ENCODE data around the gene MTUS2. TPM values are rescaled to one million over a fixed set of nuclear protein-coding genes. Genes with fewer than 3 reads are reported as not detected.

Gene MTUS2
- total and polyA plus RNA-seq, 2 experiments from 2014 or later = 0.27 to 0.38 TPM

GRCh38 chr13:29446016-29446415 is 625.9 kb downstream of the MTUS2 start:
- Mint-ChIP-seq H3K4me1 (peaks cover 9% of the 10 kb centered on the region; the same call in 2 of the 3 replicates), H3K36me3 (ENCODE audit: low read depth) (no peaks in the 10 kb centered on the region)
- H3F3A ChIP-seq (replicated peaks; ENCODE audit: low read depth) = no peaks in the 10 kb centered on the region

More at GRCh38 chr13:29446016-29446415, 625.9 kb downstream of the MTUS2 start:
- no peak for ATAC-seq
- DNase-seq (ENCODE audit: low spot score) = no peak
- TF ChIP-seq STAT1 (IDR thresholded peaks at IDR 0.05; ENCODE audit: unreplicated experiment) = no peak
- no peak for TF ChIP-seq POLR2AphosphoS5 (IDR thresholded peaks at IDR 0.05; ENCODE audit: low read depth)
- TF ChIP-seq CREB1 (CRISPR knock-in tag; IDR thresholded peaks at IDR 0.05; ENCODE audit: low read depth) = no peak
- no peak for TF ChIP-seq JUNB (IDR thresholded peaks at IDR 0.05; ENCODE audit: unreplicated experiment)
- TF ChIP-seq, protein P1, sequence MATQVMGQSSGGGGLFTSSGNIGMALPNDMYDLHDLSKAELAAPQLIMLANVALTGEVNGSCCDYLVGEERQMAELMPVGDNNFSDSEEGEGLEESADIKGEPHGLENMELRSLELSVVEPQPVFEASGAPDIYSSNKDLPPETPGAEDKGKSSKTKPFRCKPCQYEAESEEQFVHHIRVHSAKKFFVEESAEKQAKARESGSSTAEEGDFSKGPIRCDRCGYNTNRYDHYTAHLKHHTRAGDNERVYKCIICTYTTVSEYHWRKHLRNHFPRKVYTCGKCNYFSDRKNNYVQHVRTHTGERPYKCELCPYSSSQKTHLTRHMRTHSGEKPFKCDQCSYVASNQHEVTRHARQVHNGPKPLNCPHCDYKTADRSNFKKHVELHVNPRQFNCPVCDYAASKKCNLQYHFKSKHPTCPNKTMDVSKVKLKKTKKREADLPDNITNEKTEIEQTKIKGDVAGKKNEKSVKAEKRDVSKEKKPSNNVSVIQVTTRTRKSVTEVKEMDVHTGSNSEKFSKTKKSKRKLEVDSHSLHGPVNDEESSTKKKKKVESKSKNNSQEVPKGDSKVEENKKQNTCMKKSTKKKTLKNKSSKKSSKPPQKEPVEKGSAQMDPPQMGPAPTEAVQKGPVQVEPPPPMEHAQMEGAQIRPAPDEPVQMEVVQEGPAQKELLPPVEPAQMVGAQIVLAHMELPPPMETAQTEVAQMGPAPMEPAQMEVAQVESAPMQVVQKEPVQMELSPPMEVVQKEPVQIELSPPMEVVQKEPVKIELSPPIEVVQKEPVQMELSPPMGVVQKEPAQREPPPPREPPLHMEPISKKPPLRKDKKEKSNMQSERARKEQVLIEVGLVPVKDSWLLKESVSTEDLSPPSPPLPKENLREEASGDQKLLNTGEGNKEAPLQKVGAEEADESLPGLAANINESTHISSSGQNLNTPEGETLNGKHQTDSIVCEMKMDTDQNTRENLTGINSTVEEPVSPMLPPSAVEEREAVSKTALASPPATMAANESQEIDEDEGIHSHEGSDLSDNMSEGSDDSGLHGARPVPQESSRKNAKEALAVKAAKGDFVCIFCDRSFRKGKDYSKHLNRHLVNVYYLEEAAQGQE (IDR thresholded peaks at IDR 0.05; ENCODE audit: unreplicated experiment) = no peak
- TF ChIP-seq EZH2phosphoT487 (IDR thresholded peaks at IDR 0.05; ENCODE audit: unreplicated experiment) = no peak
- TF ChIP-seq, protein P2, sequence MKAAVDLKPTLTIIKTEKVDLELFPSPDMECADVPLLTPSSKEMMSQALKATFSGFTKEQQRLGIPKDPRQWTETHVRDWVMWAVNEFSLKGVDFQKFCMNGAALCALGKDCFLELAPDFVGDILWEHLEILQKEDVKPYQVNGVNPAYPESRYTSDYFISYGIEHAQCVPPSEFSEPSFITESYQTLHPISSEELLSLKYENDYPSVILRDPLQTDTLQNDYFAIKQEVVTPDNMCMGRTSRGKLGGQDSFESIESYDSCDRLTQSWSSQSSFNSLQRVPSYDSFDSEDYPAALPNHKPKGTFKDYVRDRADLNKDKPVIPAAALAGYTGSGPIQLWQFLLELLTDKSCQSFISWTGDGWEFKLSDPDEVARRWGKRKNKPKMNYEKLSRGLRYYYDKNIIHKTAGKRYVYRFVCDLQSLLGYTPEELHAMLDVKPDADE (IDR thresholded peaks at IDR 0.05) = no peak
- no peak for TF ChIP-seq NANOG (IDR thresholded peaks at IDR 0.05; ENCODE audit: borderline replicate concordance)
- TF ChIP-seq, protein P3, sequence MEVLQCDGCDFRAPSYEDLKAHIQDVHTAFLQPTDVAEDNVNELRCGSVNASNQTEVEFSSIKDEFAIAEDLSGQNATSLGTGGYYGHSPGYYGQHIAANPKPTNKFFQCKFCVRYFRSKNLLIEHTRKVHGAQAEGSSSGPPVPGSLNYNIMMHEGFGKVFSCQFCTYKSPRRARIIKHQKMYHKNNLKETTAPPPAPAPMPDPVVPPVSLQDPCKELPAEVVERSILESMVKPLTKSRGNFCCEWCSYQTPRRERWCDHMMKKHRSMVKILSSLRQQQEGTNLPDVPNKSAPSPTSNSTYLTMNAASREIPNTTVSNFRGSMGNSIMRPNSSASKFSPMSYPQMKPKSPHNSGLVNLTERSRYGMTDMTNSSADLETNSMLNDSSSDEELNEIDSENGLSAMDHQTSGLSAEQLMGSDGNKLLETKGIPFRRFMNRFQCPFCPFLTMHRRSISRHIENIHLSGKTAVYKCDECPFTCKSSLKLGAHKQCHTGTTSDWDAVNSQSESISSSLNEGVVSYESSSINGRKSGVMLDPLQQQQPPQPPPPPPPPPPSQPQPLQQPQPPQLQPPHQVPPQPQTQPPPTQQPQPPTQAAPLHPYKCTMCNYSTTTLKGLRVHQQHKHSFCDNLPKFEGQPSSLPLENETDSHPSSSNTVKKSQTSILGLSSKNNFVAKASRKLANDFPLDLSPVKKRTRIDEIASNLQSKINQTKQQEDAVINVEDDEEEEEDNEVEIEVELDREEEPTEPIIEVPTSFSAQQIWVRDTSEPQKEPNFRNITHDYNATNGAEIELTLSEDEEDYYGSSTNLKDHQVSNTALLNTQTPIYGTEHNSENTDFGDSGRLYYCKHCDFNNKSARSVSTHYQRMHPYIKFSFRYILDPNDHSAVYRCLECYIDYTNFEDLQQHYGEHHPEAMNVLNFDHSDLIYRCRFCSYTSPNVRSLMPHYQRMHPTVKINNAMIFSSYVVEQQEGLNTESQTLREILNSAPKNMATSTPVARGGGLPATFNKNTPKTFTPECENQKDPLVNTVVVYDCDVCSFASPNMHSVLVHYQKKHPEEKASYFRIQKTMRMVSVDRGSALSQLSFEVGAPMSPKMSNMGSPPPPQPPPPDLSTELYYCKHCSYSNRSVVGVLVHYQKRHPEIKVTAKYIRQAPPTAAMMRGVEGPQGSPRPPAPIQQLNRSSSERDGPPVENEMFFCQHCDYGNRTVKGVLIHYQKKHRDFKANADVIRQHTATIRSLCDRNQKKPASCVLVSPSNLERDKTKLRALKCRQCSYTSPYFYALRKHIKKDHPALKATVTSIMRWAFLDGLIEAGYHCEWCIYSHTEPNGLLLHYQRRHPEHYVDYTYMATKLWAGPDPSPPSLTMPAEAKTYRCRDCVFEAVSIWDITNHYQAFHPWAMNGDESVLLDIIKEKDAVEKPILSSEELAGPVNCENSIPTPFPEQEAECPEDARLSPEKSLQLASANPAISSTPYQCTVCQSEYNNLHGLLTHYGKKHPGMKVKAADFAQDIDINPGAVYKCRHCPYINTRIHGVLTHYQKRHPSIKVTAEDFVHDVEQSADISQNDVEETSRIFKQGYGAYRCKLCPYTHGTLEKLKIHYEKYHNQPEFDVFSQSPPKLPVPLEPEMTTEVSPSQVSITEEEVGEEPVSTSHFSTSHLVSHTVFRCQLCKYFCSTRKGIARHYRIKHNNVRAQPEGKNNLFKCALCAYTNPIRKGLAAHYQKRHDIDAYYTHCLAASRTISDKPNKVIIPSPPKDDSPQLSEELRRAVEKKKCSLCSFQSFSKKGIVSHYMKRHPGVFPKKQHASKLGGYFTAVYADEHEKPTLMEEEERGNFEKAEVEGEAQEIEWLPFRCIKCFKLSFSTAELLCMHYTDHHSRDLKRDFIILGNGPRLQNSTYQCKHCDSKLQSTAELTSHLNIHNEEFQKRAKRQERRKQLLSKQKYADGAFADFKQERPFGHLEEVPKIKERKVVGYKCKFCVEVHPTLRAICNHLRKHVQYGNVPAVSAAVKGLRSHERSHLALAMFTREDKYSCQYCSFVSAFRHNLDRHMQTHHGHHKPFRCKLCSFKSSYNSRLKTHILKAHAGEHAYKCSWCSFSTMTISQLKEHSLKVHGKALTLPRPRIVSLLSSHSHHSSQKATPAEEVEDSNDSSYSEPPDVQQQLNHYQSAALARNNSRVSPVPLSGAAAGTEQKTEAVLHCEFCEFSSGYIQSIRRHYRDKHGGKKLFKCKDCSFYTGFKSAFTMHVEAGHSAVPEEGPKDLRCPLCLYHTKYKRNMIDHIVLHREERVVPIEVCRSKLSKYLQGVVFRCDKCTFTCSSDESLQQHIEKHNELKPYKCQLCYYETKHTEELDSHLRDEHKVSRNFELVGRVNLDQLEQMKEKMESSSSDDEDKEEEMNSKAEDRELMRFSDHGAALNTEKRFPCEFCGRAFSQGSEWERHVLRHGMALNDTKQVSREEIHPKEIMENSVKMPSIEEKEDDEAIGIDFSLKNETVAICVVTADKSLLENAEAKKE (CRISPR knock-in tag; IDR thresholded peaks at IDR 0.05) = no peak
- TF ChIP-seq EZH2 (IDR thresholded peaks at IDR 0.05; ENCODE audit: low read depth, unreplicated experiment) = no peak
- TF ChIP-seq, protein P4, sequence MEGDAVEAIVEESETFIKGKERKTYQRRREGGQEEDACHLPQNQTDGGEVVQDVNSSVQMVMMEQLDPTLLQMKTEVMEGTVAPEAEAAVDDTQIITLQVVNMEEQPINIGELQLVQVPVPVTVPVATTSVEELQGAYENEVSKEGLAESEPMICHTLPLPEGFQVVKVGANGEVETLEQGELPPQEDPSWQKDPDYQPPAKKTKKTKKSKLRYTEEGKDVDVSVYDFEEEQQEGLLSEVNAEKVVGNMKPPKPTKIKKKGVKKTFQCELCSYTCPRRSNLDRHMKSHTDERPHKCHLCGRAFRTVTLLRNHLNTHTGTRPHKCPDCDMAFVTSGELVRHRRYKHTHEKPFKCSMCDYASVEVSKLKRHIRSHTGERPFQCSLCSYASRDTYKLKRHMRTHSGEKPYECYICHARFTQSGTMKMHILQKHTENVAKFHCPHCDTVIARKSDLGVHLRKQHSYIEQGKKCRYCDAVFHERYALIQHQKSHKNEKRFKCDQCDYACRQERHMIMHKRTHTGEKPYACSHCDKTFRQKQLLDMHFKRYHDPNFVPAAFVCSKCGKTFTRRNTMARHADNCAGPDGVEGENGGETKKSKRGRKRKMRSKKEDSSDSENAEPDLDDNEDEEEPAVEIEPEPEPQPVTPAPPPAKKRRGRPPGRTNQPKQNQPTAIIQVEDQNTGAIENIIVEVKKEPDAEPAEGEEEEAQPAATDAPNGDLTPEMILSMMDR (conservative IDR thresholded peaks at IDR 0.05; ENCODE audit: low read depth in 2 of 2) = no peak
- TF ChIP-seq ZNF331 (CRISPR knock-in tag; IDR thresholded peaks at IDR 0.05; ENCODE audit: low read depth) = no peak
- TF ChIP-seq ZNF114 (CRISPR knock-in tag; IDR thresholded peaks at IDR 0.05) = no peak
- H4K20me1 ChIP-seq (replicated peaks; ENCODE audit: insufficient read depth) = no peaks in the 10 kb centered on the region
- H3K4me2 ChIP-seq = no peak overlapping the region
- no peak overlapping the region for H2AFZ ChIP-seq
- no peak overlapping the region for H3K27ac ChIP-seq (ENCODE audit: low read depth)
- H3K36me3 ChIP-seq (ENCODE audit: insufficient read depth) = no peaks in the 10 kb centered on the region
- H3K4me3 ChIP-seq = no peak overlapping the region
- Mint-ChIP-seq H3K9me3 (no peaks in the 10 kb centered on the region), H3K4me3 (no peak overlapping the region), H3K27me3 (ENCODE audit: insufficient read depth, low read depth, poor library complexity) (peaks cover 3% of the 10 kb centered on the region), H3K27ac (no peak overlapping the region)
- peaks cover 4% of the 10 kb centered on the region; the same call in 1 of the 2 replicates for H3K4me1 ChIP-seq (ENCODE audit: insufficient read depth)
- no peaks in the 10 kb centered on the region for H3K27me3 ChIP-seq (ENCODE audit: insufficient read depth)
- no peaks in the 10 kb centered on the region for H3K9me2 ChIP-seq (ENCODE audit: insufficient read depth)
- H3K79me2 ChIP-seq (replicated peaks; ENCODE audit: insufficient read depth) = no peaks in the 10 kb centered on the region
